ENCODE results near the gene TMEM196. TPM values are rescaled to one million over a fixed set of nuclear protein-coding genes. Genes with fewer than 3 reads are reported as not detected.

Gene TMEM196
- total RNA-seq, 4 donors from 2014 or later, result not detected

DNA sequence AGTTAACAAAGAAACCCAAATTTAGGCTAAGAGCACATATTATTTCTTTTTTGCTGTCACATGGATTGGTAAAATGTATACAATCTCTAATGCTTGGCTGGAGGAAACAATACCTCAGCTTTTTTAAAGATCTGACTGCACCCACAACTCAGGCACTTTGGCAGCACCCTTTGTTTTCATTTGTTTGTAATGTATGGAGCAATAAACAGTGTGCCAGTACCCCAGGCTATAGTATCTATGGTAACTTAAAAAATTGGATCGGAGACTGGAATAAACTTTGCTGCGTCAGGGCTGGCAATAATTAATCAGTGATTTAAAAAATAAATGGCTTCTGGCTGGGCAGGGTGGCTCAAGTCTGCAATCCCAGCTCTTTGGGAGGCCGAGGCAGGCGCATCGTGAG, 91.8 kb downstream of the TMEM196 start:
- Histone ChIP-seq H3K27me3 (no peaks in the 10 kb centered on the region), H3K27ac (no peak overlapping the region), H3K4me3 (no peak overlapping the region), H3K4me1 (no peaks in the 10 kb centered on the region), H3K36me3 (no peaks in the 10 kb centered on the region), H3K9me3 (no peaks in the 10 kb centered on the region)
- 38% methylated on average over 5 of the region's 5 CpGs for WGBS
- no peak for TF ChIP-seq POLR2A (IDR thresholded peaks at IDR 0.05)
- no peak for TF ChIP-seq EP300 (IDR thresholded peaks at IDR 0.05)
- TF ChIP-seq CTCF (IDR thresholded peaks at IDR 0.05), result no peak
- no peak for TF ChIP-seq POLR2AphosphoS5 (IDR thresholded peaks at IDR 0.05)
- DNase-seq (ENCODE audit: low spot score in 2 of 2), result no peak

DNA sequence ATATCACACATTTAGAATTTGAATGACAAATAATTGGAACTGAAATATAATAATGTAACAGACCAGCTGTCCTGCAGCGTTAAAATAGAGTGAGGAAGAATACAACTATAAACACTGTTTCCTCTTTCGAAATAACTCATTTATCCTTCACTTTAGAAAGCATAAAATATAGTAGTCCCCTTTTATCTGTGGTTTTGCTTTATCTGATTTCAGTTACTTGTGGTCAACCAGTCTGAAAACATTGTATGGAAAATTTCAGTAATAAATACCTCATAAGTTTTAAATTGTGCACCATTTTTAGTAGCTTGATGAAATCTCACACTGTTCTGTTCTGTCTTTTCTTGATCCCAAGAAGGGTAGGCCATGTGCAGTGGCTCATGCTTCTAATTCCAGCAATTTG, 96.2 kb downstream of the TMEM196 start:
- 43% methylated on average over 2 of the region's 2 CpGs for WGBS

DNA sequence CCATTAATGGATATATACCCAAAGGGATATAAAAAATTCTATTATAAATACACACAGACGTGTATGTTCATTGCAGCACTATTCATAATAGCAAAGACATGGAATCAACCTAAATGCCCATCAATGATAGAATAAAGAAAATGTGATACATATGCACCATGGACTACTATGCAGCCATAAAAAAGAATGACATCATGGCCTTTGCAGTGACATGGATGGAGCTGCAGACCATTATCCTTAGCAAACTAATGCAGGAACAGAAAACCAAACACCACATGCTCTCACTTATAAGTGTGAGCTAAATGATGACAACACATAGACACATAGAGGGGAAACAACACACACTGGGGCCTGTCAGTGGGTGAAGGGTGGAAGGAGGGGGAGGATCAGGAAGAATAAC, 97.6 kb downstream of the TMEM196 start:
- 87% methylated on average over 1 of the region's 1 CpG for WGBS
- Histone ChIP-seq H3K27ac (no peak overlapping the region), H3K9me3 (no peaks in the 10 kb centered on the region), H3K36me3 (no peaks in the 10 kb centered on the region), H3K4me1 (peaks cover 5% of the 10 kb centered on the region), H3K4me3 (no peak overlapping the region), H3K27me3 (no peaks in the 10 kb centered on the region)
- DNase-seq (ENCODE audit: low spot score in 2 of 2), result no peak
- TF ChIP-seq POLR2A (IDR thresholded peaks at IDR 0.05) (no peak), EP300 (IDR thresholded peaks at IDR 0.05) (no peak), CTCF (IDR thresholded peaks at IDR 0.05) (no peak), POLR2AphosphoS5 (IDR thresholded peaks at IDR 0.05) (no peak)

More for the DNA sequence above, 96.2 kb downstream of the TMEM196 start:
- H3K4me3 ChIP-seq, result no peak overlapping the region
- H3K4me1 ChIP-seq, result peaks cover 5% of the 10 kb centered on the region
- no peaks in the 10 kb centered on the region for H3K27me3 ChIP-seq
- no peak overlapping the region for H3K27ac ChIP-seq
- no peak for TF ChIP-seq POLR2AphosphoS5 (IDR thresholded peaks at IDR 0.05)
- no peak for TF ChIP-seq CTCF (IDR thresholded peaks at IDR 0.05)
- TF ChIP-seq POLR2A (IDR thresholded peaks at IDR 0.05), result no peak
- no peak for TF ChIP-seq EP300 (IDR thresholded peaks at IDR 0.05)
- DNase-seq (ENCODE audit: low spot score in 2 of 2), result no peak
- H3K9me3 ChIP-seq, result no peaks in the 10 kb centered on the region
- no peaks in the 10 kb centered on the region for H3K36me3 ChIP-seq

GRCh38 chr7:19674266-19674960, 99.0 kb downstream of the TMEM196 start:
- 56% methylated on average over 5 of the region's 5 CpGs for WGBS
- Histone ChIP-seq H3K4me1 (peaks cover 5% of the 10 kb centered on the region), H3K27me3 (no peaks in the 10 kb centered on the region), H3K4me3 (no peak overlapping the region), H3K9me3 (no peaks in the 10 kb centered on the region), H3K36me3 (no peaks in the 10 kb centered on the region), H3K27ac (no peak overlapping the region)
- no peak for TF ChIP-seq POLR2AphosphoS5 (IDR thresholded peaks at IDR 0.05)
- no peak for TF ChIP-seq POLR2A (IDR thresholded peaks at IDR 0.05)
- no peak for TF ChIP-seq CTCF (IDR thresholded peaks at IDR 0.05)
- DNase-seq (ENCODE audit: low spot score in 2 of 2), result no peak

DNA sequence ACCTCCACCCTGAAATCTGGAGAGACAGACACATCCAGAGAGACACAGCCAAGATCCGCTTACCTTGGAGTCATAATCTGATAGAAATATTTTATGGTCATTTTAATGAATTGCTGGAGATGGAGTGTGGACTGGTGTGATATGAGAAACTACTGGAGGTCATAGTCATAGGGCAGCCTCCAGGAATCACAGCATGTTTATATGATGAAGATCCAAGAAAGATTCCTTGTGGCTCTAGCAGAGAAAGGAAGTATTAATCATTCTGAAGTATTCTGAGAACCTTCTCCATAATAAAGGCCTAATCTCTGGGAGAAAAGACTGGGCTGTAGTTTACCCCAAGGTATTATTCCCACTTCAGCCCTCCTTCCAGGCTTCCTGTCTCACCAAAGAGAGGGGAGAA, 102.6 kb downstream of the TMEM196 start:
- no peaks in the 10 kb centered on the region for H3K36me3 ChIP-seq
- H3K27ac ChIP-seq, result no peak overlapping the region
- H3K27me3 ChIP-seq, result no peaks in the 10 kb centered on the region
- TF ChIP-seq POLR2A (IDR thresholded peaks at IDR 0.05), result no peak
- TF ChIP-seq POLR2AphosphoS5 (IDR thresholded peaks at IDR 0.05), result no peak
- no peak for TF ChIP-seq EP300 (IDR thresholded peaks at IDR 0.05)
- no peak for TF ChIP-seq CTCF (IDR thresholded peaks at IDR 0.05)
- no peak for DNase-seq (ENCODE audit: low spot score in 2 of 2)
- H3K4me1 ChIP-seq, result peaks cover 5% of the 10 kb centered on the region
- no peak overlapping the region for H3K4me3 ChIP-seq
- WGBS, result 100% methylated on average over 1 of the region's 1 CpG
- H3K9me3 ChIP-seq, result no peaks in the 10 kb centered on the region

Other genes with a start within 250 kb of the TMEM196 start
- gene POLR1F, start 64.6 kb downstream of the TMEM196 start, total RNA-seq, result 10 to 100 TPM; 13.8 to 22.0 (median 18.2) TPM